ENCODE measurements around the gene TENM3. TPM values are rescaled to one million over a fixed set of nuclear protein-coding genes. Genes with fewer than 3 reads are reported as not detected.

TENM3 gene
- total RNA-seq, 1 experiment from 2014 or later, result 71.0 TPM

DNA sequence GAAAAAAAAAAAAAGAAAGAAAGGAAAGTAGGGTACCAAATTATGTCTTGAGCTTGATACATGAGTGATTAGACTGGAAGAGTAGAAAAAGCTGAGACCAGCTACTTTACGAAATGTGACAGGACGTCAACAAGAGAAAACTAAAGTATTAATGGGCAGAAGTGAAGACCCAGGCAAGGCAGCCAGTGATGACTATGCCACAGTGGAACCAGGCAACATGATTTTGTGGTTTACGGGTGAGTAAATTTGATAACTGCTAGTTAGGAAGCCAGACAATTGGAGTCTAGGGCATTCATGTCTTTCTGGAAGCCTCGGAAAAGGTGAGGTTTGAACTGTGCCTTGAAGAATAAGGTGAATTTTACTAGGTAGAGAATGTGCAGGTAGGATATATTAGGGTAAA lies 326.4 kb downstream of the TENM3 start:
- ChIA-PET CTCF (no interaction called here), POLR2A (no interaction called here)
- DNase-seq (ENCODE audit: low spot score), result no peak
- Mint-ChIP-seq H3K36me3 (no peaks in the 10 kb centered on the region; the same call in 1 of the 2 replicates), H3K4me3 (no peak overlapping the region), H3K4me1 (peaks cover 42% of the 10 kb centered on the region), H3K27me3 (ENCODE audit: low read depth) (no peaks in the 10 kb centered on the region), H3K9me3 (no peaks in the 10 kb centered on the region), H3K27ac (no peak overlapping the region; the same call in 1 of the 2 replicates)
- no peak for TF ChIP-seq TCF7 (CRISPR knock-in tag; IDR thresholded peaks at IDR 0.05; ENCODE audit: low read depth)
- TF ChIP-seq ZNF232 (CRISPR knock-in tag; IDR thresholded peaks at IDR 0.05), result no peak
- TF ChIP-seq RELA (CRISPR knock-in tag; IDR thresholded peaks at IDR 0.05; ENCODE audit: borderline replicate concordance), result no peak
- TF ChIP-seq GTF2I (CRISPR knock-in tag; conservative IDR thresholded peaks at IDR 0.05), result no peak
- no peak for TF ChIP-seq EMX1 (CRISPR knock-in tag; IDR thresholded peaks at IDR 0.05)
- TF ChIP-seq, protein P1, sequence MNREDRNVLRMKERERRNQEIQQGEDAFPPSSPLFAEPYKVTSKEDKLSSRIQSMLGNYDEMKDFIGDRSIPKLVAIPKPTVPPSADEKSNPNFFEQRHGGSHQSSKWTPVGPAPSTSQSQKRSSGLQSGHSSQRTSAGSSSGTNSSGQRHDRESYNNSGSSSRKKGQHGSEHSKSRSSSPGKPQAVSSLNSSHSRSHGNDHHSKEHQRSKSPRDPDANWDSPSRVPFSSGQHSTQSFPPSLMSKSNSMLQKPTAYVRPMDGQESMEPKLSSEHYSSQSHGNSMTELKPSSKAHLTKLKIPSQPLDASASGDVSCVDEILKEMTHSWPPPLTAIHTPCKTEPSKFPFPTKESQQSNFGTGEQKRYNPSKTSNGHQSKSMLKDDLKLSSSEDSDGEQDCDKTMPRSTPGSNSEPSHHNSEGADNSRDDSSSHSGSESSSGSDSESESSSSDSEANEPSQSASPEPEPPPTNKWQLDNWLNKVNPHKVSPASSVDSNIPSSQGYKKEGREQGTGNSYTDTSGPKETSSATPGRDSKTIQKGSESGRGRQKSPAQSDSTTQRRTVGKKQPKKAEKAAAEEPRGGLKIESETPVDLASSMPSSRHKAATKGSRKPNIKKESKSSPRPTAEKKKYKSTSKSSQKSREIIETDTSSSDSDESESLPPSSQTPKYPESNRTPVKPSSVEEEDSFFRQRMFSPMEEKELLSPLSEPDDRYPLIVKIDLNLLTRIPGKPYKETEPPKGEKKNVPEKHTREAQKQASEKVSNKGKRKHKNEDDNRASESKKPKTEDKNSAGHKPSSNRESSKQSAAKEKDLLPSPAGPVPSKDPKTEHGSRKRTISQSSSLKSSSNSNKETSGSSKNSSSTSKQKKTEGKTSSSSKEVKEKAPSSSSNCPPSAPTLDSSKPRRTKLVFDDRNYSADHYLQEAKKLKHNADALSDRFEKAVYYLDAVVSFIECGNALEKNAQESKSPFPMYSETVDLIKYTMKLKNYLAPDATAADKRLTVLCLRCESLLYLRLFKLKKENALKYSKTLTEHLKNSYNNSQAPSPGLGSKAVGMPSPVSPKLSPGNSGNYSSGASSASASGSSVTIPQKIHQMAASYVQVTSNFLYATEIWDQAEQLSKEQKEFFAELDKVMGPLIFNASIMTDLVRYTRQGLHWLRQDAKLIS (CRISPR knock-in tag; IDR thresholded peaks at IDR 0.05; ENCODE audit: borderline replicate concordance), result no peak
- TF ChIP-seq ATF1 (CRISPR knock-in tag; IDR thresholded peaks at IDR 0.05), result no peak
- TF ChIP-seq, protein P2, sequence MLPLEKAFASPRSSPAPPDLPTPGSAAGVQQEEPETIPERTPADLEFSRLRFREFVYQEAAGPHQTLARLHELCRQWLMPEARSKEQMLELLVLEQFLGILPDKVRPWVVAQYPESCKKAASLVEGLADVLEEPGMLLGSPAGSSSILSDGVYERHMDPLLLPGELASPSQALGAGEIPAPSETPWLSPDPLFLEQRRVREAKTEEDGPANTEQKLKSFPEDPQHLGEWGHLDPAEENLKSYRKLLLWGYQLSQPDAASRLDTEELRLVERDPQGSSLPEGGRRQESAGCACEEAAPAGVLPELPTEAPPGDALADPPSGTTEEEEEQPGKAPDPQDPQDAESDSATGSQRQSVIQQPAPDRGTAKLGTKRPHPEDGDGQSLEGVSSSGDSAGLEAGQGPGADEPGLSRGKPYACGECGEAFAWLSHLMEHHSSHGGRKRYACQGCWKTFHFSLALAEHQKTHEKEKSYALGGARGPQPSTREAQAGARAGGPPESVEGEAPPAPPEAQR (CRISPR knock-in tag; IDR thresholded peaks at IDR 0.05), result no peak
- TF ChIP-seq, protein P3, sequence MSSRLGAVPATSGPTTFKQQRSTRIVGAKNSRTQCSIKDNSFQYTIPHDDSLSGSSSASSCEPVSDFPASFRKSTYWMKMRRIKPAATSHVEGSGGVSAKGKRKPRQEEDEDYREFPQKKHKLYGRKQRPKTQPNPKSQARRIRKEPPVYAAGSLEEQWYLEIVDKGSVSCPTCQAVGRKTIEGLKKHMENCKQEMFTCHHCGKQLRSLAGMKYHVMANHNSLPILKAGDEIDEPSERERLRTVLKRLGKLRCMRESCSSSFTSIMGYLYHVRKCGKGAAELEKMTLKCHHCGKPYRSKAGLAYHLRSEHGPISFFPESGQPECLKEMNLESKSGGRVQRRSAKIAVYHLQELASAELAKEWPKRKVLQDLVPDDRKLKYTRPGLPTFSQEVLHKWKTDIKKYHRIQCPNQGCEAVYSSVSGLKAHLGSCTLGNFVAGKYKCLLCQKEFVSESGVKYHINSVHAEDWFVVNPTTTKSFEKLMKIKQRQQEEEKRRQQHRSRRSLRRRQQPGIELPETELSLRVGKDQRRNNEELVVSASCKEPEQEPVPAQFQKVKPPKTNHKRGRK (CRISPR knock-in tag; IDR thresholded peaks at IDR 0.05; ENCODE audit: borderline replicate concordance), result no peak
- TF ChIP-seq, protein P4, sequence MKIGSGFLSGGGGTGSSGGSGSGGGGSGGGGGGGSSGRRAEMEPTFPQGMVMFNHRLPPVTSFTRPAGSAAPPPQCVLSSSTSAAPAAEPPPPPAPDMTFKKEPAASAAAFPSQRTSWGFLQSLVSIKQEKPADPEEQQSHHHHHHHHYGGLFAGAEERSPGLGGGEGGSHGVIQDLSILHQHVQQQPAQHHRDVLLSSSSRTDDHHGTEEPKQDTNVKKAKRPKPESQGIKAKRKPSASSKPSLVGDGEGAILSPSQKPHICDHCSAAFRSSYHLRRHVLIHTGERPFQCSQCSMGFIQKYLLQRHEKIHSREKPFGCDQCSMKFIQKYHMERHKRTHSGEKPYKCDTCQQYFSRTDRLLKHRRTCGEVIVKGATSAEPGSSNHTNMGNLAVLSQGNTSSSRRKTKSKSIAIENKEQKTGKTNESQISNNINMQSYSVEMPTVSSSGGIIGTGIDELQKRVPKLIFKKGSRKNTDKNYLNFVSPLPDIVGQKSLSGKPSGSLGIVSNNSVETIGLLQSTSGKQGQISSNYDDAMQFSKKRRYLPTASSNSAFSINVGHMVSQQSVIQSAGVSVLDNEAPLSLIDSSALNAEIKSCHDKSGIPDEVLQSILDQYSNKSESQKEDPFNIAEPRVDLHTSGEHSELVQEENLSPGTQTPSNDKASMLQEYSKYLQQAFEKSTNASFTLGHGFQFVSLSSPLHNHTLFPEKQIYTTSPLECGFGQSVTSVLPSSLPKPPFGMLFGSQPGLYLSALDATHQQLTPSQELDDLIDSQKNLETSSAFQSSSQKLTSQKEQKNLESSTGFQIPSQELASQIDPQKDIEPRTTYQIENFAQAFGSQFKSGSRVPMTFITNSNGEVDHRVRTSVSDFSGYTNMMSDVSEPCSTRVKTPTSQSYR (CRISPR knock-in tag; IDR thresholded peaks at IDR 0.05), result no peak
- TF ChIP-seq GRHL2 (CRISPR knock-in tag; IDR thresholded peaks at IDR 0.05; ENCODE audit: insufficient replicate concordance, severe bottlenecking), result no peak
- no peak for TF ChIP-seq ZNF671 (CRISPR knock-in tag; IDR thresholded peaks at IDR 0.05)
- TF ChIP-seq TP53 (CRISPR knock-in tag; IDR thresholded peaks at IDR 0.05), result no peak
- TF ChIP-seq, protein P5, sequence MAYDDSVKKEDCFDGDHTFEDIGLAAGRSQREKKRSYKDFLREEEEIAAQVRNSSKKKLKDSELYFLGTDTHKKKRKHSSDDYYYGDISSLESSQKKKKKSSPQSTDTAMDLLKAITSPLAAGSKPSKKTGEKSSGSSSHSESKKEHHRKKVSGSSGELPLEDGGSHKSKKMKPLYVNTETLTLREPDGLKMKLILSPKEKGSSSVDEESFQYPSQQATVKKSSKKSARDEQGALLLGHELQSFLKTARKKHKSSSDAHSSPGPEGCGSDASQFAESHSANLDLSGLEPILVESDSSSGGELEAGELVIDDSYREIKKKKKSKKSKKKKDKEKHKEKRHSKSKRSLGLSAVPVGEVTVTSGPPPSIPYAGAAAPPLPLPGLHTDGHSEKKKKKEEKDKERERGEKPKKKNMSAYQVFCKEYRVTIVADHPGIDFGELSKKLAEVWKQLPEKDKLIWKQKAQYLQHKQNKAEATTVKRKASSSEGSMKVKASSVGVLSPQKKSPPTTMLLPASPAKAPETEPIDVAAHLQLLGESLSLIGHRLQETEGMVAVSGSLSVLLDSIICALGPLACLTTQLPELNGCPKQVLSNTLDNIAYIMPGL (CRISPR knock-in tag; IDR thresholded peaks at IDR 0.05), result no peak
- TF ChIP-seq, protein P6, sequence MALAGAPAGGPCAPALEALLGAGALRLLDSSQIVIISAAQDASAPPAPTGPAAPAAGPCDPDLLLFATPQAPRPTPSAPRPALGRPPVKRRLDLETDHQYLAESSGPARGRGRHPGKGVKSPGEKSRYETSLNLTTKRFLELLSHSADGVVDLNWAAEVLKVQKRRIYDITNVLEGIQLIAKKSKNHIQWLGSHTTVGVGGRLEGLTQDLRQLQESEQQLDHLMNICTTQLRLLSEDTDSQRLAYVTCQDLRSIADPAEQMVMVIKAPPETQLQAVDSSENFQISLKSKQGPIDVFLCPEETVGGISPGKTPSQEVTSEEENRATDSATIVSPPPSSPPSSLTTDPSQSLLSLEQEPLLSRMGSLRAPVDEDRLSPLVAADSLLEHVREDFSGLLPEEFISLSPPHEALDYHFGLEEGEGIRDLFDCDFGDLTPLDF (CRISPR knock-in tag; IDR thresholded peaks at IDR 0.05), result no peak
- TF ChIP-seq, protein P7, sequence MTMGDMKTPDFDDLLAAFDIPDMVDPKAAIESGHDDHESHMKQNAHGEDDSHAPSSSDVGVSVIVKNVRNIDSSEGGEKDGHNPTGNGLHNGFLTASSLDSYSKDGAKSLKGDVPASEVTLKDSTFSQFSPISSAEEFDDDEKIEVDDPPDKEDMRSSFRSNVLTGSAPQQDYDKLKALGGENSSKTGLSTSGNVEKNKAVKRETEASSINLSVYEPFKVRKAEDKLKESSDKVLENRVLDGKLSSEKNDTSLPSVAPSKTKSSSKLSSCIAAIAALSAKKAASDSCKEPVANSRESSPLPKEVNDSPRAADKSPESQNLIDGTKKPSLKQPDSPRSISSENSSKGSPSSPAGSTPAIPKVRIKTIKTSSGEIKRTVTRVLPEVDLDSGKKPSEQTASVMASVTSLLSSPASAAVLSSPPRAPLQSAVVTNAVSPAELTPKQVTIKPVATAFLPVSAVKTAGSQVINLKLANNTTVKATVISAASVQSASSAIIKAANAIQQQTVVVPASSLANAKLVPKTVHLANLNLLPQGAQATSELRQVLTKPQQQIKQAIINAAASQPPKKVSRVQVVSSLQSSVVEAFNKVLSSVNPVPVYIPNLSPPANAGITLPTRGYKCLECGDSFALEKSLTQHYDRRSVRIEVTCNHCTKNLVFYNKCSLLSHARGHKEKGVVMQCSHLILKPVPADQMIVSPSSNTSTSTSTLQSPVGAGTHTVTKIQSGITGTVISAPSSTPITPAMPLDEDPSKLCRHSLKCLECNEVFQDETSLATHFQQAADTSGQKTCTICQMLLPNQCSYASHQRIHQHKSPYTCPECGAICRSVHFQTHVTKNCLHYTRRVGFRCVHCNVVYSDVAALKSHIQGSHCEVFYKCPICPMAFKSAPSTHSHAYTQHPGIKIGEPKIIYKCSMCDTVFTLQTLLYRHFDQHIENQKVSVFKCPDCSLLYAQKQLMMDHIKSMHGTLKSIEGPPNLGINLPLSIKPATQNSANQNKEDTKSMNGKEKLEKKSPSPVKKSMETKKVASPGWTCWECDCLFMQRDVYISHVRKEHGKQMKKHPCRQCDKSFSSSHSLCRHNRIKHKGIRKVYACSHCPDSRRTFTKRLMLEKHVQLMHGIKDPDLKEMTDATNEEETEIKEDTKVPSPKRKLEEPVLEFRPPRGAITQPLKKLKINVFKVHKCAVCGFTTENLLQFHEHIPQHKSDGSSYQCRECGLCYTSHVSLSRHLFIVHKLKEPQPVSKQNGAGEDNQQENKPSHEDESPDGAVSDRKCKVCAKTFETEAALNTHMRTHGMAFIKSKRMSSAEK (CRISPR knock-in tag; IDR thresholded peaks at IDR 0.05; ENCODE audit: borderline replicate concordance), result no peak
- TF ChIP-seq CREM (CRISPR knock-in tag; IDR thresholded peaks at IDR 0.05), result no peak
- ATAC-seq, result no peak
